Measurements from ENCODE around the gene ANKZF1.

ANKZF1 gene

DNA sequence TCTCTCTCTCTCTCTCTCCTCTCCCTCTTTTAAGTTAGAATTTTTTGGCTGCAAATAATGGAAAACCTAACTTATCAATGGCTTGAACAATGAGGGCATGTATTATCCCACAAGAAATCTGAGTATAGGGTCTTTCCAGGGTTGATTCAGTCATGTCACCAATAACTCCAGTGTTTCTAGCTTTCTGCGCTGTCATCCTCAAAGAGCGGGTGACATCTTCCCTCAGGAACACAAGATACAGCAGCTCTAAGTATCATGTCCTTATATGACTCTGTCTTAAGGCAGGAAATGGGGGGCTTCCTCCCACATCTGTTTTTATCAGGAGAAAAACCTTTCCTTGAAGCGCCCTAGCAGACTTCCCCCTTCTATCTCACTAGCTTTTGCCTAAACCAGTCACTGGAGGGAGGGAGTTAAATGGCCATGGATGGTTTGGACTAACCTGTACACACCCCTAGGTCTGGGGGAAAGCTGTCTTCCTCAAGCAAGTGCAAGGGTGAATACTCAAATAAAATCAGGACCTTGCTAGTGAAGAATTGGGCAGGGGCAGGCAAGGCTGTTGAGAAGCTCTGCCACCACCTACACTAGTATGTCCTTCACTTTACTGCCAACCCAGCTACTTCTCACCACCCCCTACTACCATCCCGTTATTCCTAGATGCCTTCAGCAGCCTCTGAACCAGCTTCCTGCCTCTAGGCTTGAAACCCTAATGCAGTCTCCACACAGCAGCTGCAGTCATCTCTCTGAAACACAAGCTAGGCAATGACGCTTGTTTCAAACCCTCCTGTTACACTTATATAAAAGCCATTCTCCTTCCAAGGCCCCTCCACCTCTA lies 31.6 kb downstream of the ANKZF1 start:
- no peak for DNase-seq (ENCODE audit: low read depth in 1 of 2, low spot score in 1 of 2)
- in situ Hi-C loops (cut with HindIII; ENCODE audit: low pct_unique_long_range_greater_than_20kb, low sequenced_read_pairs): no loop called here
- no peak for TF ChIP-seq JUND (IDR thresholded peaks at IDR 0.05; ENCODE audit: low read depth)

GRCh38 chr2:219266232-219266631 lies 36.6 kb downstream of the ANKZF1 start:
- in situ Hi-C loops (cut with HindIII; ENCODE audit: low pct_unique_long_range_greater_than_20kb, low sequenced_read_pairs): no loop called here
- no peak for TF ChIP-seq JUND (IDR thresholded peaks at IDR 0.05; ENCODE audit: low read depth)
- DNase-seq (ENCODE audit: low read depth in 1 of 2, low spot score in 1 of 2): no peak

- no peak for DNase-seq (ENCODE audit: low read depth in 1 of 2, low spot score in 1 of 2)
- no peak for TF ChIP-seq JUND (IDR thresholded peaks at IDR 0.05; ENCODE audit: low read depth)
- in situ Hi-C loops (cut with HindIII; ENCODE audit: low pct_unique_long_range_greater_than_20kb, low sequenced_read_pairs): no loop called here
These were observed 37.3 kb downstream of the ANKZF1 start for GRCh38 chr2:219266886-219267285.

DNA sequence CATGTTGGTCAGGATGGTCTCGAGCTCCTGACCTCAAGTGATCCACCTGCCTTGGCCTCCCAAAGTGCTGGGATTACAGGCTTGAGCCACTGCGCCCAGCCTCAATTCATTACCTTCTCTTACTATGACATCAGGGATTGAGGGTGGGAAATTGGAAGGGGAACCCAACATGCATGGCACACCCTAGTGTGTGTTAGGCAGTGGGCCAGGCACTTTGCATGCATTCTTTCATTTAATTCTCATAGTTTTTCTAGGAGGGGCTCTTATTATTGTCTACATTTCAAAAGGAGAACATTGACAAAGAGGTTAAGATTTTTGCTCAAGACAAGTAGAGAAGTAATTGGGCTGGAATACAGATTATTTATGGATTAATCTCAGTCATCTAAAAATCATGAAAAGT lies 38.7 kb downstream of the ANKZF1 start:
- TF ChIP-seq JUND (IDR thresholded peaks at IDR 0.05; ENCODE audit: low read depth): no peak
- no peak for DNase-seq (ENCODE audit: low read depth in 1 of 2, low spot score in 1 of 2)
- in situ Hi-C loops (cut with HindIII; ENCODE audit: low pct_unique_long_range_greater_than_20kb, low sequenced_read_pairs): no loop called here

DNA sequence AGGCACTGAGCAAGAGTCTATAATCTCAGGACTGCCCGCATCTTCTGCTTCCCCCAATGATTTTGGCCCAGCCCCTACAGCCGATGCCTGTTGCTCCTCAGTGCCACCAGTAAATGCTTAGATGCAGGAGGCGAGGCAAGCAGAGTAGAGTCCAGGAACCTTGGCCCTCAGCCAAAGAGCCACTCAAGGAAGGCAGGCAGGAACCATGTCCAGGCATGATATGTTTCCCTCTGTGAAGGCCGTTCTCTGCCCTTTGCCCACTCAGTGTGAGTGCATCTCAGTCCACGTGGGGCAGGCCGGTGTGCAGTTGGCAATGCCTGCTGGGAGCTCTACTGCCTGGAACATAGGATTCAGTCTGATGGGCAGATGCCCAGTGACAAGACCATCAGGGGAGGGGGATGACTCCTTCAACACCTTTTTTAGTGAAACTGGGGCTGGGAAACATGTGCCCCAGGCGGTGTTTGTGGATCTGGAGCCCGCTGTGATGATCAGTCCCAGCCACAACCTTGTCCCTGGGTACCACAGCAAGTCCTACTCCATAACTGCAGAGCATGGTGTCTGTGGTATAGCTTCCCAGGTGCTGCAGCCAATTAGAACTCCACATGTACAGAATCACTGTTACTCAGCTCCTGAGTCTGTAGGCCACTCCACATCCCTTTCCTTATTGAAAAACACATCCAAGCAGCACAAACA lies 39.9 kb downstream of the ANKZF1 start:
- no peak for TF ChIP-seq JUND (IDR thresholded peaks at IDR 0.05; ENCODE audit: low read depth)
- in situ Hi-C loops (cut with HindIII; ENCODE audit: low pct_unique_long_range_greater_than_20kb, low sequenced_read_pairs): no loop called here
- no peak for DNase-seq (ENCODE audit: low read depth in 1 of 2, low spot score in 1 of 2)

DNA sequence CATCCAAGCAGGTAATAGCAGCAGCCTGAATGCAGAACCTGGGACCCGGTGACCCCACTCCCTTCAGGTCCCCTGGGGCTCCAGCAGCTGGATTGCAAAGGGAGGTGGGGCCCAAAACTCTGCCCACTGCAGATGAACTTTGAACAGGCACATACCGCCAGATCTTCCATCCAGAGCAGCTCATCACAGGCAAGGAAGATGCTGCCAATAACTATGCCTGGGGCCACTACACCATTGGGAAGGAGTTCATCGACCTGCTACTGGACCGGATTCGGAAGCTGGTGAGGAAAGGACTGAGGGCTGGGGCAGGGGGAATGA lies 40.4 kb downstream of the ANKZF1 start:
- DNase-seq (ENCODE audit: low read depth in 1 of 2, low spot score in 1 of 2): no peak
- in situ Hi-C loops (cut with HindIII; ENCODE audit: low pct_unique_long_range_greater_than_20kb, low sequenced_read_pairs): no loop called here
- no peak for TF ChIP-seq JUND (IDR thresholded peaks at IDR 0.05; ENCODE audit: low read depth)

GRCh38 chr2:219271021-219271420 lies 41.4 kb downstream of the ANKZF1 start:
- no peak for DNase-seq (ENCODE audit: low read depth in 1 of 2, low spot score in 1 of 2)
- TF ChIP-seq JUND (IDR thresholded peaks at IDR 0.05; ENCODE audit: low read depth): no peak
- in situ Hi-C loops (cut with HindIII; ENCODE audit: low pct_unique_long_range_greater_than_20kb, low sequenced_read_pairs): no loop called here

DNA sequence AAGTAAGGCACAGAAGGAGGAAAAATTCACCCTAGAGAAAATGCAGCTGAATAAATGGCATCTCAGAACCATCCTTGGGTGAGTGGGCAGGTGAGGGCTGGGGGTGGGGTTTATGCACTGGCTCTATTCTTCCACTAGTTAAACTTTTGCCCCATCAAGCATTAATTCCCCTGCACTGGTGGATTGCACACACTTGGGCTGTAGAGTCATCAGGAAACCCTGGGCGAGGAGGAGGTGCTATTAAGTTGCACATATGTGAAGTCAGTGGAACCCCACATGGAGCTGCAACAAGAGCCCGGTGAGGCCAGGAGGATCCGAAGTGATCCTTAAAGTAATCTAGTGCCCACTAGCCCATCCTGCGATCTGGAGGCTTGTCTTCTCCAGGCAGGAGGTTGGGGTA lies 42.8 kb downstream of the ANKZF1 start:
- in situ Hi-C loops (cut with HindIII; ENCODE audit: low pct_unique_long_range_greater_than_20kb, low sequenced_read_pairs): no loop called here
- TF ChIP-seq JUND (IDR thresholded peaks at IDR 0.05; ENCODE audit: low read depth): no peak
- no peak for DNase-seq (ENCODE audit: low read depth in 1 of 2, low spot score in 1 of 2)

DNA sequence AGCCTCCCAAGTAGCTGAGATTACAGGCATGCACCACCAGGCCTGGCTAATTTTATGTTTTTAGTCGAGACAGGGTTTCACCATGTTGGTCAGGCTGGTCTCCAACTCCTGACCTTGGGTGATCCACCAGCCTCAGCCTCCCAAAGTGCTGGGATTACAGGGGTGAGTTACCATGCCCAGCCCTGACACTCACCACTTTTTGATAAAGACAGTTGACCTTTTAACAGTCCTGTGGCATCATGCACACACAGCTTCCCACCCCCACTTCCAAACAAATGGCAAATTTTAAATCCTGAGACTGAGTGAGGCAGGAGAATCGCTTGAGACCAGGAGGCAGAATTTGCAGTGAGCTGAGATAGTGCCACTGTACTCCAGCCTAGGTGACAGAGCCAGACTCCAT lies 43.4 kb downstream of the ANKZF1 start:
- no peak for TF ChIP-seq JUND (IDR thresholded peaks at IDR 0.05; ENCODE audit: low read depth)
- in situ Hi-C loops (cut with HindIII; ENCODE audit: low pct_unique_long_range_greater_than_20kb, low sequenced_read_pairs): no loop called here
- no peak for DNase-seq (ENCODE audit: low read depth in 1 of 2, low spot score in 1 of 2)

DNA sequence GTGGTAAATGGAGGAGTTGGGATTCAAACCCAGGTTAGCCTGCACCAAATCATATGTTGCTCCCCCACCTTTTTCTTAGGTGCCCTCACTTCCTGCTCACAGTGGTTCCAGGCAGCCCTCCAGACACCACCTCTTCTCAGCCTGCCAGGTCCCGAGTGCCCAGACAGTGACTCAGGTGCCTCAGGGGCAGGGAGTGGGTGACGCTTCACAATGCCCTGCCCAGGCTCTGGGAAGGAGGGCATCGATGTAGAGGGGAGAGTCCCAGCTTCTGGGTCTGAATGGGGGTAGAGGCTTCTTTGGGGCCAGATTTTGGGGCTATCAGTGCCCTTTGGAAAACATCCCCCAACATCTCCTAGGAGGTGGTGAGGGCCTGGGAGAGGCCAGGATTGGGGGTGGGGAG lies 44.3 kb downstream of the ANKZF1 start:
- in situ Hi-C loops (cut with HindIII; ENCODE audit: low pct_unique_long_range_greater_than_20kb, low sequenced_read_pairs): no loop called here
- TF ChIP-seq JUND (IDR thresholded peaks at IDR 0.05; ENCODE audit: low read depth): no peak
- DNase-seq (ENCODE audit: low read depth in 1 of 2, low spot score in 1 of 2): peak in 1 of 2 experiments; percentile 56

GRCh38 chr2:219274361-219274921 lies 44.8 kb downstream of the ANKZF1 start:
- peak; percentile 54 for TF ChIP-seq JUND (IDR thresholded peaks at IDR 0.05; ENCODE audit: low read depth)
- DNase-seq (ENCODE audit: low read depth in 1 of 2, low spot score in 1 of 2): peak; percentile 51 to 79
- in situ Hi-C loops (cut with HindIII; ENCODE audit: low pct_unique_long_range_greater_than_20kb, low sequenced_read_pairs): no loop called here

DNA sequence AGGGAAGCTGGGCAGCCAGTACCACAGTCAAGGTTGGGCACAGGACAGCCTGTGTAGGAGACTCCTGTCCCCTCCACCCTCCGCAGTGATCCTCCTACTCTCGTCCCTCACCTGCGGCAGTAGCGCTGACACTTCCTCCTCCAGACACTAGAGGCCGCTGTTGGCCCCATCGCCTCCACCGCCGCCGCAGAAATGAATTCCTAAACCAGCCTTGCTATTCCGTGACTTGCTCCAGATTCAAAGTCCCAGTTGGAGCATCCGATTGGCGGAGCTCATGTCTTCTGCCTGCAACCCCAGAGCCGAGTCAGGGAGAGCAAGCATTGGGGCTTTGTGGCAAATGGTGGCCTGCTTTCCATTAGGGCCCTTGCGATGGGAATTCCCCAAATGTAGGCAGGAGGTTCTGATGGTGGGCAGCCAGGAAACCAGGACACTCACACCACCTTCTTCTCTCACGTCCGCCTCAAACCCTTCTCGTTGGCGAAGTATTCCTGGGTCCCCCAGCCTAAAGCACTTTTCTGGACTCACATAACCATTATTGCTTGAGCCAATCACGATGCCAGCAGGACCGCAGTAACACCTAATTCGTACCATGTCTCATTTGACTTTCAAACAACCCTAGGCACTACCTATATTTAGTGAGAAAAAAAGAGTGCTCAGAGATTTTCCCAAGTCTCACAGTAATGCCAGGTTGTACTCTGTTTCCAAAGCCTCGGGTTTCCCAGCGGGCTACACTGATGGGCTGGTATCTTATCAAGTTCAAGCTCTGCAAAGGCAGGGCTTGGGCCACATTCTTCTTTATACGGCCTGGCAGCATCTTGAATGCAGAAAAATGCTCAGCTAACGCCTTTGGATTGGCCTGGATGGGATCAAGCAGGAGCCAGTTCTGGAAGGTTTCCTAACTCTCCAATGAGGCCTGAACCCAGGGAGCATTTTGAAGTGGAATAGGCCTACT lies 48.4 kb downstream of the ANKZF1 start:
- TF ChIP-seq JUND (IDR thresholded peaks at IDR 0.05; ENCODE audit: low read depth): no peak
- peak; percentile 50 to 82 for DNase-seq (ENCODE audit: low read depth in 1 of 2, low spot score in 1 of 2)
- in situ Hi-C loops (cut with HindIII; ENCODE audit: low pct_unique_long_range_greater_than_20kb, low sequenced_read_pairs): no loop called here

Data from T47D (cell line).